G401 (cell line): ENCODE results near the gene KRT5. TPM values are rescaled to one million over a fixed set of nuclear protein-coding genes. Genes with fewer than 3 reads are reported as not detected.

Experiments
- DNase-seq: peaks from one replicate; pipeline ENCODE4 v3.0.0-alpha.2; 2015; ENCODE audit warnings: low spot score
- in situ Hi-C: cut with HindIII; loops from 2 replicates; pipeline ENCODE4 v1.10.0; 2016; ENCODE audit warnings: low sequenced_read_pairs, mixed read lengths
- total RNA-seq: library from RNA; depleted of rRNA; stranded (reverse); fragments of >200 nt; shearing (Covaris generic); gene quantifications from 2 replicates; pipeline ENCODE4 v1.2.3, GENCODE V29; 2014

The KRT5 gene
- total RNA-seq, 1 experiment from 2014 or later = not detected

DNA sequence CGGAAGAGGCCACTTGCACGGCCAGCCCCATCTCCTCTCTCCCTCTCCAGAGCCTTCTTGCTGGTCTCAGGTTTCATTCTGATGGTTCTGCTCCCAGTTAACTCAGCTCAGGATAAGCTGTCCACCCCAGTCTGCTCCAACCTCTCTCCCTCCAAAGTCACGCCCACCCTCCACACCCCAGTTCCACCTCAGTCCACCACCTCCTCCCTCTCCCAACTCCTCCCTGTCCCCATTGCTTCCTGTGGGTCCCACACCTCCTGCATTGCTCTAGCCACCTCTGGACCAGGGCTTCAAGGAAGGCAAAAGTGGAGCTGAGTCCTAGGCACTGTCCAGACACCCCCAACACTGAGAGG is 19.6 kb upstream of the KRT5 start:
- no peak for DNase-seq
- in situ Hi-C loops = no loop called here

DNA sequence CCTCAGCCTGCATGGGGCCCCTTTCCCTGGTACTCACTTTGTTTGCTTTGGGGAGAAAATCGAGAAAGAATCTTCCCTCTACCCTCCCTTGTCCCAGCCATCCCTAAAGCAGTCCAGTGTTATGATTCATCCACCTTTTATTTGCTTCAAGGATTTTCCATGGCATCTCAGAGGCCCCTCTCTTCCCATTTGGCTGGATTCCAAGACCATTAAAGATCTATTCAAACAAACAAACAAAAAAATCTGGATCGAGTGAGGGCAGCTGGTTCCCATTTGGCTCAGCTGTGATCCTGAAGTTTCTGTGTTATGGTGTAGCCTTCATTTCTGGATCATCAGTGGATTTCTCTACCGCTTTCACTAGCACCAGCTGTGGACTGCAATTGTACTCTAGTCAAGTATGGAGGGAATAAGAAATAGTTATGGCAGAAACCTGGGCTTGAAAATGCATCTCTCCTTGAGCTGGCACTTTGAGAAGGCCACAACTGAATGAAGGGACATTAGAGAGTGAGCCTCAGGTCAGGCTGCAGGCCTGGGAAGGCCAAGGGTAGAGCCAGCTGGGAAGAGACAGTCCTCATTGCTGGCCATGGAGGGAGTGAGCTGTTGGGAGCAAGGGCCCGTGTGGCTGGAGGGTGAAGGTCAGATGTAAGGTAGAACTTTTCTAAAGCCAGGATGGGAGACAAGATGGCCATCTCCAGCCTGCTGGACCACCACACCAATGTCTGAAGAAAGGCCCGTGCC is 19.1 kb upstream of the KRT5 start:
- in situ Hi-C loops = no loop called here
- no peak for DNase-seq

DNA sequence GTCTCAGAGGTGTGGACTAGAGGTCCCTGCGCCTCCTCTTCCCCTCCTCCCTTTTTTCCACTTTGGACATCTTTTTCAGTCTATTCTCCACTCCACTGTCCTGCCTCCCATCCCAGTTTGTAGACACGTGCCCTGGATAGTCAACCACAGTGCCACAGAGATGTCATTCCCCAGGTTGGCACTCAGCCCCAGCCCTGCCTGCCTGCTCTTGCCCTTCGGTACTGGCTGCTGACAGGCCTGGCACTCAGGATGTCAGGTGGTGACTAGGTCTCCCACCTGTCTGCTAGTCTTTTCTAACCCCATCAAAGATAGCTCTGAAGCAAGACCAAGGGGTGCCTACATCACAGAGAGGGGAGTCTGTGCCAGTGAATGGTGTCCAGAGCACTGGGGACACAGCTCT is 16.9 kb upstream of the KRT5 start:
- DNase-seq = no peak
- in situ Hi-C loops = no loop called here

DNA sequence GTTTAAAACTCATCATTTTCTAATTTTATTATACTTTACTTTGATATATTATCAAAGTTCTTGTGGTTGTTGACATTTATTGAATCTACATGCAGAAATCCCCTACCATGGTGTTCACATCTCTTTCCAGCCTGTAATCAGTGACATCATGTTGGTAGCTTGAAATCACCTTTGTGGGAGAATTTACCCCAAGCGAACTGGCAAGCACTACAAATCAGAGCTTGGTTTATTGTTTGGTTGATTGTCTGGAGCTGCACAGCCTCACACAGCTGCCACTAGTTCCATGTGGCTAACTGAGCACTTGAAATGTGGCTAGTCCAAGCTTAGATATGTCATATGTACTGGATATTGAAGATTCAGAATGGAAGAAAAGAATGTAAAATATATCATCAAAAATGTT is 15.4 kb upstream of the KRT5 start:
- DNase-seq = no peak
- in situ Hi-C loops = no loop called here

DNA sequence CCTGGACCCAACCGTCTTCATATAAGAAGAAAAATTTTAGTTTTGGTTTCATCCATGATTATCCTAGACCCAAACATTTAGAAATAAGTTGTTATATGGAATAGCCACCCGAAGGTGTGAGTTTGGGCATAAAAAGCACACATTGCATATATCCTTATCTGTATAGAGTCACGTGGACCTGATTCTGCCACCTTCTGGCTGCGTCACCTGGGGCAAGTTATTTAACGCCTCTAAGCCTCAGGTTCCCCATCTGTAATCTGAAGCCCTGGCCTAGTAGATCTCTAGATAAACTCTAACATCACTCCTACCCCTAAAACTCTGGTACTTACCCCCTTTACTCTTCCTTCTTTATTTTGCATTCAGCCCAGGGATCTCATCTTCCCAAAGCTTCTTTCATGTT is 14.3 kb upstream of the KRT5 start:
- in situ Hi-C loops = no loop called here
- no peak for DNase-seq

GRCh38 chr12:52533686-52534470 is 13.7 kb upstream of the KRT5 start:
- in situ Hi-C loops = no loop called here
- DNase-seq = no peak

GRCh38 chr12:52532636-52533035 is 12.4 kb upstream of the KRT5 start:
- in situ Hi-C loops = no loop called here
- DNase-seq = no peak

DNA sequence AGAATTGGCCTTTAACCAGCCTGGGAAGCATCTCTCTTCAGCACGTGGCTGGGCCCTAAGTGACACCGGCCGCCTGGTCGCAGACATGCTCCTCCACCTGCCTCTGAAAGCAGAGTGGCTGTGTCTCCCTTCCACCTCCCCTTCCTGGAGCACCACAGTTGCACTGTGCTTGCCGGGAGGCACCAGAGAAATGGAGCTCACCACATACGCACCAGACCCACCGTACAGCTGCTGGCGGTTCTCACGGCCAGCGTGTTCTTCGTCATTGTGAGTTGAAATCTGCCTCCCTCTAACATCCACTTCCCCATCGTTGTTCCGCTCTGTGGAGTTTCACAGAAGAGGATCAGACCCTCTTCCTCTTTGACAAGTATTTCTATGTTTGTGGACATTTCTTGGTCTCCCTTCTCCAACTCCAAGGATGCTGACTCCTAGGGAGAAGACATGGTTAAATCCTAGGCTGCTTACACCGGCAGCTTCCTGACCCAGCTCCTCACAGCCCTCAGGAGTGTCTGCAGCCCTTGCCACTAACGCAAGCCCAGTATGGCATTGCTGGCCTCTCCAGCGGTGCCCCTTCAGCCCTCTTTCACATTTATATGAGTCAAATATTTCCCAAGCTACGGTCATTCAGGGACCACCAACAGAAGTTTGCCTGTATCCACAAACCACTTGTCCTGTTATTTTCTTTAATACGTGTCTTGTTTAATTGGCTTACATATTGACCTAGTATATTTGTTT is 11.5 kb upstream of the KRT5 start:
- in situ Hi-C loops = no loop called here
- no peak for DNase-seq

DNA sequence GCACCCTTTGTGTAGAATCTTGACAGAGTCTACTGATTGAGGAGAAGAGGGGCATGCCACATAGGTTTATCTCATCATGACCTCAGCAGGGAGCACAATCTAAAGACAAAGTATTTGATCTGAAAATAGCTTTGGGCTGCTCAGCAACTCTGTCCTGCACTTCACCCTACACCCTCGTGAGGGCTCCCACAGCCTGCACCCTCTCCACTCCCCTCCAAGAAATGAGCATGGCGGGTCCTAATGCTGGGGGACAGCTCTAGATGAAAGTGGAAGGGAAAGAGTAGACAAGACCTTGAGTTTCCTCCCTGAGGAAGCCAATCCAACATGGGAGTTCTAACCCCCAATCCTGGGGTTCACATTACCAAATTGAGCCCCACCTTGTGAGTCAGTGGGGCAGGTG is 10.7 kb upstream of the KRT5 start:
- no peak for DNase-seq
- in situ Hi-C loops = no loop called here

- in situ Hi-C loops = no loop called here
- DNase-seq = no peak
Measured at GRCh38 chr12:52530366-52530765, 10.2 kb upstream of the KRT5 start.

GRCh38 chr12:52529846-52530245 is 9.7 kb upstream of the KRT5 start:
- in situ Hi-C loops = no loop called here

DNA sequence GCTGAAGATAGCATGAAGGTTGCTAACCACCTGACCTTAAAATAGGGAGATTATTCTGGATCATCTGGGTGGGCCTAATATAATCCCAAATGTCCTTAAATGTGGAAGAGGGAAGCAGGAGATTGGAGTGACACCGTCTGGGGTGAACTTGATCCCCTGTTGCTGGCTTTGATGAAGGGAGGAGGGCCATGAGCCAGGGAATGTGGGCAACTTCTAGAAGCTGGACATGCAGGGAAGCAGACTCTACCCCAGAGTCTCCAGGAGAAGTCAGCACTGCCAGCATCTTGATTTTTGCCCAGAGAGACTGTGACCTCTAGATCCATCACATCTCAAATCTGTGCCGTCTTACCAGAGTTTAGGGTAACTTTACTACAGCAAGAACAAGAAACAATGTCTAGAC is 9.2 kb upstream of the KRT5 start:
- in situ Hi-C loops = no loop called here
- no peak for DNase-seq

More at GRCh38 chr12:52529846-52530245, 9.7 kb upstream of the KRT5 start:
- DNase-seq = no peak

DNA sequence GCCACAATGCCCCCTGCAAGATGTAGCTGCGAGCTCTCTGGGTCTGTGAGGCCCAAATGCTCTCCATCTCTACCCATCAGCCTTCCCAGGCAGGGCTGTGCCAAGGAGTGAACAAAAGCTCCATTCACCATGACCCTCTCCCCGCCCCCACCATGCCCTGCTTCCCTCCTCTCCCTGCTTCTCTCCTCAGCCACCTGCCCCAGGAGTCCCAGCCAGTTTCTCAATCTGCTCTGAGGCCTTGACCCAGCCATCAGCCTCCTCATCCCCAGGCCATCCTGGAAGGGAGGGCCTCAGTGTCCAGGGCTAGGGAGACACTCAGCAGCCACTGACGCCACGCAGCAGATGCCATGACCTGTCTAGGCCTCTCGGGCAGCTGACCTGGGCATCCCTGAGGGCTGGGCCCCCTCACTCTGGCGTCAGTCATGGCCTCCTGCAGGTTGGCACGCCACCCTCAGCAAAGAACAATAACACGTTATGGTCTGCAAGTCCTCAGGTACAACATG is 8.5 kb upstream of the KRT5 start:
- in situ Hi-C loops = no loop called here
- no peak for DNase-seq

- no peak for DNase-seq
- in situ Hi-C loops = no loop called here
Measured at GRCh38 chr12:52527121-52527800, 7.1 kb upstream of the KRT5 start.

- in situ Hi-C loops = no loop called here
Measured at GRCh38 chr12:52526511-52526951, 6.3 kb upstream of the KRT5 start.

DNA sequence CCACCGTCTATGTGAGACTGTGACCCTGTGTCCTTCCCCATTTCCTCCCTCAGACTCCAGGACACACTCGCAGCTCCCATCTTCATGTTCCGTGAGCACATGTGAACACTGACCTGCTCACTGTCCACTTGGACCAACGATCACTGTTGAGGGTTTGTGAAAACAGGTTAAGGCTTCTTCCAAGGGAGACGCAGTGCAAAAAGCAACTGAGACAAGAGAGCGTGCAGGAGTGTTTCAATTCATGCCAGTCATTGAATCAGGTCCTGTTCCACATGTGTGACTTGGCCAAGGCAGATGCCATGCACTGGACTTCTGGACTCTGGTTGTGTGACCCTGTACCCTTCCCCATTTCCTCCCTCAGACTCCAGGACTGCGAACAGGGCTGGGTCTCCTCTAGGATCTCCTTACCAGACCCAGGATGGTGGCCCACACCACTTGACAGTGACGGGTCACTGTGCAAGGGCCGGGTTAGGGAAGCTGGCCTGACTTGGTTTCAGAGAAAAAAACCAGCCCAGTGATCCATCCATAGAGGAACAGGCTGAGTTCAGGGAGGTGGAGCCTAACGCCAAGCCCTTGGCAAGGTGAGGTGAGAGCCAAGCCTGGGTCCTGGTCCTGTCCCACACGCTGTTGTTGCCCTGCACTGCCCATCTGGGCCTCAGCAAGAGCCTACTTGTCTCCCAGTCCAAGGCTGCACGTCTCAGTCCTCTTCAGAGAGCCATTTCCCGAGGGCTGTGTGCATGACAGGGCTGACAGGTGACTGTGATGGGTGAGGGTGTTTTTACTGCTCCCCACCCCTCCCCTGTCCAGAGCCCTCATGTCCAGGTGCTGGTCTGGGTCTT is 5.7 kb upstream of the KRT5 start:
- in situ Hi-C loops = no loop called here
- no peak for DNase-seq

More at GRCh38 chr12:52526511-52526951, 6.3 kb upstream of the KRT5 start:
- DNase-seq = no peak

GRCh38 chr12:52524898-52525591 is 4.9 kb upstream of the KRT5 start:
- in situ Hi-C loops = no loop called here
- DNase-seq = no peak
